Activated T-helper 1 cell treated with Interleukin-2 at 50 U/mL for 16 hours (primary cell): ENCODE results near the gene SCN9A.

Experiments
- DNase-seq: peaks from one replicate; pipeline ENCODE4 v3.0.0-alpha.2; 2020; ENCODE audit warnings: low read depth

Gene SCN9A

GRCh38 chr2:166179201-166179600 lies 196.5 kb downstream of the SCN9A start:
- DNase-seq = no peak

GRCh38 chr2:166173263-166173662 lies 202.5 kb downstream of the SCN9A start:
- no peak for DNase-seq

GRCh38 chr2:166171216-166171615 lies 204.5 kb downstream of the SCN9A start:
- no peak for DNase-seq

GRCh38 chr2:166170356-166170755 lies 205.4 kb downstream of the SCN9A start:
- no peak for DNase-seq

GRCh38 chr2:166167449-166167848 lies 208.3 kb downstream of the SCN9A start:
- no peak for DNase-seq

GRCh38 chr2:166163775-166164174 lies 212.0 kb downstream of the SCN9A start:
- no peak for DNase-seq

GRCh38 chr2:166158546-166158945 lies 217.2 kb downstream of the SCN9A start:
- DNase-seq = no peak

- DNase-seq = no peak
Observed at GRCh38 chr2:166157578-166157977, 218.2 kb downstream of the SCN9A start.

GRCh38 chr2:166156985-166157490 lies 218.7 kb downstream of the SCN9A start:
- no peak for DNase-seq

- no peak for DNase-seq
Observed at GRCh38 chr2:166155589-166155988, 220.2 kb downstream of the SCN9A start.

GRCh38 chr2:166154685-166155338 lies 220.9 kb downstream of the SCN9A start:
- no peak for DNase-seq

GRCh38 chr2:166152064-166152463 lies 223.7 kb downstream of the SCN9A start:
- DNase-seq = no peak

- DNase-seq = no peak
Observed at GRCh38 chr2:166148500-166149400, 227.0 kb downstream of the SCN9A start.

GRCh38 chr2:166147883-166148282 lies 227.9 kb downstream of the SCN9A start:
- no peak for DNase-seq
